ENCODE data around the gene SAFB. TPM values are rescaled to one million over a fixed set of nuclear protein-coding genes. Genes with fewer than 3 reads are reported as not detected.

SAFB gene
- total RNA-seq, 1 donor from 2014 or later = 57.9 TPM

GRCh38 chr19:5645409-5645808, 22.5 kb downstream of the SAFB start:
- Histone ChIP-seq H4K20me1 (ENCODE audit: low read depth) (peaks cover 73% of the 10 kb centered on the region), H3K27ac (no peak overlapping the region), H2AFZ (replicated peaks) (no peak overlapping the region), H3K79me2 (ENCODE audit: low read depth) (peaks cover 75% of the 10 kb centered on the region), H3K27me3 (no peaks in the 10 kb centered on the region), H3K9me3 (ENCODE audit: low read depth) (no peaks in the 10 kb centered on the region), H3K4me2 (no peak overlapping the region), H3K4me1 (no peaks in the 10 kb centered on the region), H3K4me3 (no peak overlapping the region), H3K9ac (no peak overlapping the region), H3F3A (ENCODE audit: low read depth) (peaks cover 11% of the 10 kb centered on the region), H3K36me3 (peaks cover 14% of the 10 kb centered on the region)
- no peaks in the 10 kb centered on the region for H3K4me1 Mint-ChIP-seq
- no peaks in the 10 kb centered on the region for H3K27me3 Mint-ChIP-seq (ENCODE audit: insufficient read depth, low read depth)
- no peaks in the 10 kb centered on the region for H3K9me3 Mint-ChIP-seq
- no peak for TF ChIP-seq EZH2phosphoT487 (IDR thresholded peaks at IDR 0.05)
- no peak for TF ChIP-seq CTCF (IDR thresholded peaks at IDR 0.05)
- TF ChIP-seq EZH2 (IDR thresholded peaks at IDR 0.05) = no peak
- no peak for DNase-seq (ENCODE audit: low spot score)
- no peak overlapping the region for H3K4me3 Mint-ChIP-seq
- H3K27ac Mint-ChIP-seq = no peak overlapping the region
- H3K36me3 Mint-ChIP-seq = peaks cover 53% of the 10 kb centered on the region

- H3K4me3 ChIP-seq = no peak overlapping the region
- peaks cover 11% of the 10 kb centered on the region for H3F3A ChIP-seq (ENCODE audit: low read depth)
- H3K27me3 Mint-ChIP-seq (ENCODE audit: insufficient read depth, low read depth) = no peaks in the 10 kb centered on the region
- peaks cover 14% of the 10 kb centered on the region for H3K36me3 ChIP-seq
- H3K79me2 ChIP-seq (ENCODE audit: low read depth) = peaks cover 62% of the 10 kb centered on the region
- no peaks in the 10 kb centered on the region for H3K4me1 ChIP-seq
- H2AFZ ChIP-seq (replicated peaks) = no peak overlapping the region
- H3K4me2 ChIP-seq = no peak overlapping the region
- TF ChIP-seq EZH2phosphoT487 (IDR thresholded peaks at IDR 0.05) = no peak
- TF ChIP-seq CTCF (IDR thresholded peaks at IDR 0.05) = no peak
- no peak for TF ChIP-seq EZH2 (IDR thresholded peaks at IDR 0.05)
- no peaks in the 10 kb centered on the region for H3K4me1 Mint-ChIP-seq
- no peak overlapping the region for H3K4me3 Mint-ChIP-seq
- H3K27ac ChIP-seq = no peak overlapping the region
- H3K36me3 Mint-ChIP-seq = peaks cover 53% of the 10 kb centered on the region
- no peak overlapping the region for H3K9ac ChIP-seq
- H3K9me3 ChIP-seq (ENCODE audit: low read depth) = no peaks in the 10 kb centered on the region
- H3K9me3 Mint-ChIP-seq = no peaks in the 10 kb centered on the region
- no peak for DNase-seq (ENCODE audit: low spot score)
- peaks cover 60% of the 10 kb centered on the region for H4K20me1 ChIP-seq (ENCODE audit: low read depth)
- H3K27me3 ChIP-seq = no peaks in the 10 kb centered on the region
- no peak overlapping the region for H3K27ac Mint-ChIP-seq
Observed at GRCh38 chr19:5646703-5647102, 23.8 kb downstream of the SAFB start.

GRCh38 chr19:5648464-5648863, 25.6 kb downstream of the SAFB start:
- Histone ChIP-seq H3K4me2 (no peak overlapping the region), H3K9ac (no peak overlapping the region), H3K4me3 (no peak overlapping the region), H3F3A (ENCODE audit: low read depth) (peaks cover 7% of the 10 kb centered on the region), H3K4me1 (no peaks in the 10 kb centered on the region), H4K20me1 (ENCODE audit: low read depth) (peaks cover 47% of the 10 kb centered on the region), H3K27me3 (no peaks in the 10 kb centered on the region), H3K27ac (no peak overlapping the region), H3K9me3 (ENCODE audit: low read depth) (no peaks in the 10 kb centered on the region), H2AFZ (replicated peaks) (no peak overlapping the region), H3K79me2 (ENCODE audit: low read depth) (peaks cover 45% of the 10 kb centered on the region), H3K36me3 (peaks cover 18% of the 10 kb centered on the region)
- Mint-ChIP-seq H3K27me3 (ENCODE audit: insufficient read depth, low read depth) (no peaks in the 10 kb centered on the region), H3K4me3 (no peak overlapping the region), H3K27ac (no peak overlapping the region), H3K4me1 (no peaks in the 10 kb centered on the region), H3K36me3 (peaks cover 58% of the 10 kb centered on the region), H3K9me3 (no peaks in the 10 kb centered on the region)
- no peak for DNase-seq (ENCODE audit: low spot score)
- no peak for TF ChIP-seq EZH2 (IDR thresholded peaks at IDR 0.05)
- no peak for TF ChIP-seq EZH2phosphoT487 (IDR thresholded peaks at IDR 0.05)
- no peak for TF ChIP-seq CTCF (IDR thresholded peaks at IDR 0.05)

Data from neural progenitor cell (in vitro differentiated cells).